Panc1 (cell line): Measurements from ENCODE around the gene NOC2L.

Source experiments
- CTCF ChIP-seq: fragments of 450-650 bp; IDR thresholded peaks from 2 replicates; pipeline ENCODE4 v1.5.1; 2017; ENCODE audit warnings: mild to moderate bottlenecking
- POLR2AphosphoS5 ChIP-seq: IDR thresholded peaks from 2 replicates; pipeline ENCODE4 v1.6.1; 2012; ENCODE audit warnings: mild to moderate bottlenecking, low read depth, low read length, moderate library complexity
- SIN3A ChIP-seq: IDR thresholded peaks from 2 replicates; pipeline ENCODE4 v1.6.1; 2012; ENCODE audit warnings: low read depth, mild to moderate bottlenecking, low read length, moderate library complexity, borderline replicate concordance; ENCODE audit not compliant: insufficient read depth
- TCF7L2 ChIP-seq: IDR thresholded peaks from 2 replicates; pipeline ENCODE4 v1.6.1; 2011; ENCODE audit warnings: mild to moderate bottlenecking, low read depth, low read length, inconsistent platforms
- TF ChIP-seq, protein P1 (sequence below), 2 experiments: IDR thresholded peaks; 2 replicates each; pipeline ENCODE4 v1.6.1; 2011 to 2012; ENCODE audit warnings: low read depth in 2 of 2, control low read depth in 1 of 2, low read length in 1 of 2, mild to moderate bottlenecking in 1 of 2, moderate library complexity in 1 of 2; ENCODE audit not compliant: insufficient read depth in 1 of 2

DNA sequence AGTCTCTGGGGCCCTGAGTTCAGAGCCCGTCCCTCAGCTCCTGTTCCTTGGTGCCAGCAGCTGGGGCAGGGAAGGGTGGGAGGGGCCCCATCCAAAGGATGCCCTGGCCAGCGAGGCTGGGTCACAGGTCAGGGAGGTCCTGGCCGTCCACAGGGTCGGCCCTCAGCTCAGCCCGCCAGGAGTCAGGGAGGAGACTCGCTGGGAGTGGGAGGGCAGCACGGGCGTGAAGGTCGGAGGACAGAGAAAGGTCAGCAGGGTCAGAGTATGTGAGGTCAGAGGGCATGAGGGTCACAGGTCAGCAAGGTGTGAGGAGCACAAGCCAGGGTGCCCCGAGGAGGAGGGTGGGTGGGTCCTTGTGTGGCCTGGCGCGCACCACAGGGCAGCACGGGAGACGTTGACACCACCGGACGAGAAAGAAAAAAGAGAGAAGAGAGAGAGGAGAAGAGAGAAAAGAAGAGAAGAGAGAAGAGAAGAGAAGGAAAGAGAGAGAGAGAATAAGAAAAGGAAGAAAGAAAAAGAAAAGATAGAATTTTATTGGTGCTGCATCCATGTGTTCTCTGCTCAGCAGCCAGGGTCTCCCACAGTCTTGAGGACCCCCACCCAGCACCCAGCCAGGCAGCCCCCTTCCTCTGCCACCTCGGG lies 15.8 kb upstream of the NOC2L start:
- TF ChIP-seq CTCF: no peak
- TF ChIP-seq, protein P1, sequence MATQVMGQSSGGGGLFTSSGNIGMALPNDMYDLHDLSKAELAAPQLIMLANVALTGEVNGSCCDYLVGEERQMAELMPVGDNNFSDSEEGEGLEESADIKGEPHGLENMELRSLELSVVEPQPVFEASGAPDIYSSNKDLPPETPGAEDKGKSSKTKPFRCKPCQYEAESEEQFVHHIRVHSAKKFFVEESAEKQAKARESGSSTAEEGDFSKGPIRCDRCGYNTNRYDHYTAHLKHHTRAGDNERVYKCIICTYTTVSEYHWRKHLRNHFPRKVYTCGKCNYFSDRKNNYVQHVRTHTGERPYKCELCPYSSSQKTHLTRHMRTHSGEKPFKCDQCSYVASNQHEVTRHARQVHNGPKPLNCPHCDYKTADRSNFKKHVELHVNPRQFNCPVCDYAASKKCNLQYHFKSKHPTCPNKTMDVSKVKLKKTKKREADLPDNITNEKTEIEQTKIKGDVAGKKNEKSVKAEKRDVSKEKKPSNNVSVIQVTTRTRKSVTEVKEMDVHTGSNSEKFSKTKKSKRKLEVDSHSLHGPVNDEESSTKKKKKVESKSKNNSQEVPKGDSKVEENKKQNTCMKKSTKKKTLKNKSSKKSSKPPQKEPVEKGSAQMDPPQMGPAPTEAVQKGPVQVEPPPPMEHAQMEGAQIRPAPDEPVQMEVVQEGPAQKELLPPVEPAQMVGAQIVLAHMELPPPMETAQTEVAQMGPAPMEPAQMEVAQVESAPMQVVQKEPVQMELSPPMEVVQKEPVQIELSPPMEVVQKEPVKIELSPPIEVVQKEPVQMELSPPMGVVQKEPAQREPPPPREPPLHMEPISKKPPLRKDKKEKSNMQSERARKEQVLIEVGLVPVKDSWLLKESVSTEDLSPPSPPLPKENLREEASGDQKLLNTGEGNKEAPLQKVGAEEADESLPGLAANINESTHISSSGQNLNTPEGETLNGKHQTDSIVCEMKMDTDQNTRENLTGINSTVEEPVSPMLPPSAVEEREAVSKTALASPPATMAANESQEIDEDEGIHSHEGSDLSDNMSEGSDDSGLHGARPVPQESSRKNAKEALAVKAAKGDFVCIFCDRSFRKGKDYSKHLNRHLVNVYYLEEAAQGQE (IDR thresholded peaks at IDR 0.05; ENCODE audit: insufficient read depth in 1 of 2, low read depth in 2 of 2, low read length in 1 of 2): no peak
- no peak for TF ChIP-seq POLR2AphosphoS5
- no peak for TF ChIP-seq TCF7L2
- TF ChIP-seq SIN3A: no peak
